Activated naive CD4-positive, alpha-beta T cell treated with anti-CD3 and anti-CD28 coated beads, Interleukin-2, amount 50 U/mL, for 16 hours (primary cell): ENCODE measurements around the gene ERF.

ENCODE experiments used
- DNase-seq: peaks from one replicate; pipeline ENCODE4 v3.0.0-alpha.2; 2020

ERF gene

GRCh38 chr19:42206871-42207755 is 47.8 kb downstream of the ERF start:
- DNase-seq: no peak

- no peak for DNase-seq
Measured at GRCh38 chr19:42204664-42205063, 50.3 kb downstream of the ERF start.

- DNase-seq: no peak
Measured at GRCh38 chr19:42203700-42204099, 51.2 kb downstream of the ERF start.

GRCh38 chr19:42202290-42202880 is 52.5 kb downstream of the ERF start:
- no peak for DNase-seq

- DNase-seq: no peak
Measured at GRCh38 chr19:42201489-42202289, 53.2 kb downstream of the ERF start.

- no peak for DNase-seq
Measured at GRCh38 chr19:42200116-42200715, 54.7 kb downstream of the ERF start.

- peak; percentile 38 for DNase-seq
Measured at GRCh38 chr19:42199440-42200115, 55.4 kb downstream of the ERF start.

- DNase-seq: peak; percentile 42
Measured at GRCh38 chr19:42198676-42199439, 56.1 kb downstream of the ERF start.
